H1 (cell line): ENCODE results near the gene IL36A. TPM values are rescaled to one million over a fixed set of nuclear protein-coding genes. Genes with fewer than 3 reads are reported as not detected.

Experiments used
- BACH1 ChIP-seq: IDR thresholded peaks from 2 replicates; pipeline ENCODE4 v1.6.1; 2012; ENCODE audit warnings: low read length, improper control_type of control experiment
- NRF1 ChIP-seq: IDR thresholded peaks from 2 replicates; pipeline ENCODE4 v1.6.1; 2011; ENCODE audit warnings: mild to moderate bottlenecking, low read depth, low read length, improper control_type of control experiment
- POLR2AphosphoS5 ChIP-seq: IDR thresholded peaks from 2 replicates; pipeline ENCODE4 v1.6.1; 2011; ENCODE audit warnings: low read depth, low read length
- RBBP5 ChIP-seq: IDR thresholded peaks from 2 replicates; pipeline ENCODE4 v1.7.1; 2012; ENCODE audit warnings: low read depth, mild to moderate bottlenecking, inconsistent platforms, low read length, moderate library complexity, borderline replicate concordance
- TAF7 ChIP-seq: optimal IDR thresholded peaks from 2 replicates; pipeline ENCODE3; 2011; ENCODE audit warnings: low read depth, mild to moderate bottlenecking, inconsistent platforms, low read length, moderate library complexity, borderline replicate concordance
- TCF12 ChIP-seq: IDR thresholded peaks from 2 replicates; pipeline ENCODE4 v1.6.1; 2011; ENCODE audit warnings: low read depth, mild to moderate bottlenecking, low read length
- ZNF274 ChIP-seq: IDR thresholded peaks from 2 replicates; pipeline ENCODE4 v1.7.0; 2012; ENCODE audit warnings: low read length, borderline replicate concordance; ENCODE audit errors: extremely low read depth
- polyA plus RNA-seq, 7 experiments: library from polyadenylated mRNA; depleted of rRNA in 3 of 7; stranded (reverse) in 5 of 7; unstranded in 2 of 7; fragments of >200 nt in 5 of 7; fragments of 200-250 nt in 2 of 7; gene quantifications; 1 replicate in 5 of 7; 2 replicates in 1 of 7; 4 replicates in 1 of 7; pipeline versions ENCODE4 v1.2.1 to v1.2.3, GENCODE V29; 2011 to 2013; ENCODE audit warnings: missing spikeins in 2 of 7, mixed read lengths in 2 of 7
- total RNA-seq: library from RNA; stranded (reverse); fragmentation: NEBNext Ultra II Directional; extraction: Animal tissue kit (Norgen Biotek cat#: 25700); gene quantifications from 2 replicates; pipeline ENCODE4 v1.2.1, GENCODE V29; 2021

The IL36A gene
- total and polyA plus RNA-seq, 2 of the 8 experiments (the other 6 are each of a cell fraction or from before 2014, with no cell fraction given), result not detected

DNA sequence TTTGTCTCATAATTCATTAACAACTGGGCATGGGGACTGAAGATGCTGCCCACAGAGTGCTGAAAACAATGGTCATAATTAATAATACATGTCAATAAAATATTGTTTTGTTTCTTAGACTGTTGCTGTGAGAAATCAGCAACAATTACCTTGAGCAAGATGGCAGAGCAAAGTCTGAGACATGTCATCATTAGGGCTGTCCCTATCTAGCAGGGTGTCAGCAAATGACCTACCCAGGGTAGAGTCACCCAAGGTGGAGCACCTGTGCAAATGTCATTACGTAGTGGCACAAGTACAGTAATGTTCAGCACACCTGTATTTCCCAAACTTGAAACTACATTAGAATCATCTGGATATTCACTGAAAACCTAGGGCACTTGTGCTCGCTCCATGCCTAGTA, 10.6 kb upstream of the IL36A start (continued):
- TF ChIP-seq ZNF274 (no peak), RBBP5 (no peak), TCF12 (no peak), BACH1 (no peak), POLR2AphosphoS5 (no peak), TAF7 (no peak), NRF1 (no peak)
- TF ChIP-seq, all 59 proteins: peak for 0
